Neural crest cell (in vitro differentiated cells): ENCODE measurements around the gene FLNA. TPM values are rescaled to one million over a fixed set of nuclear protein-coding genes. Genes with fewer than 3 reads are reported as not detected.

Source experiments
- DNase-seq: peaks from one replicate; pipeline ENCODE4 v3.0.0; 2021; ENCODE audit warnings: low read depth, mixed read lengths, low spot score
- H3K27ac Mint-ChIP-seq: one replicate; pipeline ENCODE4 v1.8.0; 2021; ENCODE audit warnings: mild to moderate bottlenecking, mixed read lengths; ENCODE audit not compliant: unreplicated experiment
- H3K27me3 Mint-ChIP-seq: 2 replicates; pipeline ENCODE4 v1.8.0; 2021; ENCODE audit warnings: low read depth, mild to moderate bottlenecking, mixed read lengths
- H3K36me3 Mint-ChIP-seq: 2 replicates; pipeline ENCODE4 v1.8.0; 2021; ENCODE audit warnings: low read depth, mild to moderate bottlenecking, mixed read lengths
- H3K4me1 Mint-ChIP-seq: 2 replicates; pipeline ENCODE4 v1.8.0; 2021; ENCODE audit warnings: mixed read lengths
- H3K4me3 Mint-ChIP-seq: one replicate; pipeline ENCODE4 v1.8.0; 2021; ENCODE audit warnings: mild to moderate bottlenecking, mixed read lengths
- H3K9me3 Mint-ChIP-seq: 2 replicates; pipeline ENCODE4 v1.8.0; 2021; ENCODE audit warnings: mixed read lengths
- CTCF ChIP-seq: fragments of 200-600 bp; sonication (generic); conservative IDR thresholded peaks from 2 replicates; pipeline ENCODE4 v1.5.0; 2021; ENCODE audit warnings: antibody characterized with exemption, mild to moderate bottlenecking
- total RNA-seq: library from RNA; stranded (reverse); gene quantifications from 2 replicates; pipeline ENCODE4 v1.2.1, GENCODE V29; 2021

The FLNA gene
- total RNA-seq, 1 donor from 2014 or later, result 809 TPM

DNA sequence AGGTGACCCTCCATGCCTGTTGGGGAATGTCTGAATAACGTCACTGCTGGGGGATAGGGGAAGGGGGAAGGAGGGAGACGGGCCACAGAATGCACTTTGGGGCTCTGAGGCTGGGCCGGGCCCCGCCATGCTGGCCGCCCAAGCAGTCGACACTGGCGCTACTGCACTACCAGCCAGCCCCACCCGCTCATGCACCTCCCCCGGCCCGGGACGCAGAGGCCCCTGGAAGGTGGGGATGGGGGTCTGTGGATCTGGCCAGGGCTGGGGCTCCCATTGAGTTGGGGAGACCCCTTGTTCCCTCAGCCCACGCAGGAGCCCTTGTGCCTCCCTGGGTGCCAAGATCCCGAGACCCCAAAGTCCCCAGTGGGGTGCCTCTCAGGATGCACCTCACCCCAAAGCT lies 17.8 kb downstream of the FLNA start:
- Mint-ChIP-seq H3K27me3 (no peaks in the 10 kb centered on the region), H3K9me3 (no peaks in the 10 kb centered on the region), H3K27ac (no peak overlapping the region), H3K4me1 (no peaks in the 10 kb centered on the region), H3K36me3 (peaks cover 3% of the 10 kb centered on the region), H3K4me3 (no peak overlapping the region)
- no peak for TF ChIP-seq CTCF
- DNase-seq, result no peak

GRCh38 chrX:154355776-154356140 lies 18.7 kb downstream of the FLNA start:
- H3K4me1 Mint-ChIP-seq, result no peaks in the 10 kb centered on the region
- no peak overlapping the region for H3K27ac Mint-ChIP-seq
- H3K27me3 Mint-ChIP-seq, result no peaks in the 10 kb centered on the region
- TF ChIP-seq CTCF, result no peak
- peaks cover 3% of the 10 kb centered on the region for H3K36me3 Mint-ChIP-seq
- H3K9me3 Mint-ChIP-seq, result no peaks in the 10 kb centered on the region
- no peak for DNase-seq
- no peak overlapping the region for H3K4me3 Mint-ChIP-seq

DNA sequence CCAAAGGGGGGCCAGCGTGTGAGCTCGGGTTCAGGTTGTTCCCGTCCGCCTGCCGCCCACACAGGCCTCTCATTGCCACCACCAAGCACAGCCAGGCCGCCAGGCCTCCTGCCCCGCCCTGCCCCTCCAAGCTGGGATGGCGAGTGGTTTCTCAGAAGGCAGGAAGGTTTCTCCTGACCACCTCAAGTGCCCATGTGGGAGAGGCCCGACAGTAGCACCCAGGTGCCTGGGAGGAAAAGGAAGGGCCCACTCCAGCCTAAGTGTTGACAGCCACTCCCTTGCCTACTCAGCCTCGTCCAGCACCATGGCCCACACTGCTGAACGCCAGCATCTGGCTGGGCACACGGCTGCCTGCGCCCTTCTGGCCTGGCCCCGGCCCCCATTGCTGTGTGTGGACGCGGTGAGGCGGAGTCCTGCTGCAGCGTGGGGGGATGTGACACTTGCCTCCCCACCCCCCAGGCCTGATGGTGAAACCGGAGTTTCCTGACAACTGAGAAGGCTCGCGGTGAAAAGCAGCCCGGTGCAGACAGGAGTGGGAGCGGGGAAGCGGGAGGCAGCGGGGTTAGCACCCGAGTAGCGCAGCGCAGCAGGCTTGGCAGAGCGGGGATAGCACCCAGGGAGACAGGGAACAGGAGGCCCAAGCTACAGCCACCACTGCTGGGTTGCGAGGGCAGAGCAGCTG lies 19.2 kb downstream of the FLNA start:
- Mint-ChIP-seq H3K4me3 (no peak overlapping the region), H3K36me3 (peaks cover 3% of the 10 kb centered on the region), H3K4me1 (no peaks in the 10 kb centered on the region), H3K9me3 (no peaks in the 10 kb centered on the region), H3K27me3 (no peaks in the 10 kb centered on the region), H3K27ac (no peak overlapping the region)
- no peak for DNase-seq
- no peak for TF ChIP-seq CTCF

DNA sequence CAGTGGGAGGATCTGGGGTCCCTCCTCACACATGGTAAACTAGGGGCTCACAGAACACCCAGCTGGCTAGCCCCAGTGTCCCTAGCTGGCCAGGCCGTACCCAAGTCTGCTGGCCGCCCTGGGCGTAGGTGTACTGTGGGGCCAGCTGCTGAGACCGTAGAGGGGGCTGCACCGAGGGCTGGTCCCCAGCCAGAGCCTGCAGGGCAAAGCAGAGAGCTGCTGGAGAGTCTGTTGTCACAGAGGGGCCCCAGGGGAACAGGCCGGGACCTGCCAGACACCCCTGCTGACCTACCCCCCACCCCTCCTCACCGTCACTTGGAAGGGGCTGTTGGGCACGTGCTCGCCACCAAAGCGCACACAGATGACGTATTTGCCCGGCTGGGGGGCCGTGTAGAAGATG lies 19.9 kb downstream of the FLNA start:
- no peak overlapping the region for H3K27ac Mint-ChIP-seq
- H3K27me3 Mint-ChIP-seq, result no peaks in the 10 kb centered on the region
- no peaks in the 10 kb centered on the region for H3K9me3 Mint-ChIP-seq
- H3K4me1 Mint-ChIP-seq, result no peaks in the 10 kb centered on the region
- peaks cover 3% of the 10 kb centered on the region for H3K36me3 Mint-ChIP-seq
- no peak for DNase-seq
- TF ChIP-seq CTCF, result no peak
- H3K4me3 Mint-ChIP-seq, result no peak overlapping the region

- H3K27me3 Mint-ChIP-seq, result no peaks in the 10 kb centered on the region
- no peaks in the 10 kb centered on the region for H3K9me3 Mint-ChIP-seq
- no peak overlapping the region for H3K4me3 Mint-ChIP-seq
- TF ChIP-seq CTCF, result no peak
- DNase-seq, result no peak
- no peaks in the 10 kb centered on the region for H3K4me1 Mint-ChIP-seq
- peaks cover 3% of the 10 kb centered on the region for H3K36me3 Mint-ChIP-seq
- H3K27ac Mint-ChIP-seq, result no peak overlapping the region
Observed at GRCh38 chrX:154354013-154354412, 20.4 kb downstream of the FLNA start.
